Tibial artery (tissue), 4 donors: ENCODE results near the gene FERMT1.
"Not testable (repeated sequence)": the region's sequence is repeated elsewhere in the genome, so short reads cannot be mapped to it uniquely, and the experiment has no call there.

Experiments
- DNase-seq, 2 donors: peaks; one replicate each; pipeline ENCODE4 v3.0.0-alpha.2; 2019
- H3K27ac ChIP-seq, 2 donors: fragments of 200-600 bp; sonication (generic) in 1 of 2; 1 replicate in 1 of 2; 2 replicates in 1 of 2; pipeline ENCODE4 v1.5.1; 2018 to 2019; ENCODE audit warnings: mild to moderate bottlenecking in 1 of 2
- H3K27me3 ChIP-seq, 2 donors: fragments of 200-600 bp; sonication (generic) in 1 of 2; one replicate each; pipeline versions ENCODE4 v1.5.1 to v1.6.0; 2016 to 2019
- H3K36me3 ChIP-seq, 3 donors: fragments of 200-600 bp; sonication (generic) in 2 of 3; one replicate each; pipeline ENCODE4 v1.5.1; 2016 to 2019; ENCODE audit warnings: mild to moderate bottlenecking in 2 of 3
- H3K4me1 ChIP-seq, 4 donors: fragments of 200-600 bp; sonication (generic) in 2 of 4; 1 replicate in 3 of 4; 2 replicates in 1 of 4; pipeline ENCODE4 v1.5.1; 2016 to 2019
- H3K4me3 ChIP-seq, 2 donors: fragments of 200-600 bp; sonication (generic) in 1 of 2; 1 replicate in 1 of 2; 2 replicates in 1 of 2; pipeline ENCODE4 v1.5.1; 2018 to 2019; ENCODE audit warnings: mild to moderate bottlenecking in 2 of 2
- H3K9me3 ChIP-seq, 3 donors: fragments of 200-600 bp; sonication (generic) in 1 of 3; one replicate each; pipeline ENCODE4 v1.5.1; 2016 to 2019
- CTCF ChIP-seq, 2 experiments: fragments of 200-600 bp in 1 of 2; fragments of 450-650 bp in 1 of 2; IDR thresholded peaks; one replicate each; pipeline ENCODE4 v1.5.1; 2017 to 2019; ENCODE audit warnings: antibody characterized with exemption in 2 of 2, mild to moderate bottlenecking in 1 of 2, moderate library complexity in 1 of 2
- intact Hi-C: fragments of 100-400 bp; cut with DNase I; formaldehyde crosslinking; loops from one replicate; pipeline ENCODE4 v1.15.0; 2023; ENCODE audit warnings: low total_unique reads

FERMT1 gene

GRCh38 chr20:6115221-6115895, 7.5 kb downstream of the FERMT1 start:
- no peak overlapping the region for H3K27ac ChIP-seq
- no peak for DNase-seq
- H3K36me3 ChIP-seq, result peaks cover 0 to 5% (median 0%) of the 10 kb centered on the region in 3 donors
- intact Hi-C loops, result no loop called here
- no peaks in the 10 kb centered on the region for H3K27me3 ChIP-seq
- no peak for TF ChIP-seq CTCF (IDR thresholded peaks at IDR 0.05)
- no peak overlapping the region for H3K4me3 ChIP-seq
- peaks cover 0 to 17% (median 9%) of the 10 kb centered on the region in 3 donors for H3K9me3 ChIP-seq
- H3K4me1 ChIP-seq, result no peaks in the 10 kb centered on the region

DNA sequence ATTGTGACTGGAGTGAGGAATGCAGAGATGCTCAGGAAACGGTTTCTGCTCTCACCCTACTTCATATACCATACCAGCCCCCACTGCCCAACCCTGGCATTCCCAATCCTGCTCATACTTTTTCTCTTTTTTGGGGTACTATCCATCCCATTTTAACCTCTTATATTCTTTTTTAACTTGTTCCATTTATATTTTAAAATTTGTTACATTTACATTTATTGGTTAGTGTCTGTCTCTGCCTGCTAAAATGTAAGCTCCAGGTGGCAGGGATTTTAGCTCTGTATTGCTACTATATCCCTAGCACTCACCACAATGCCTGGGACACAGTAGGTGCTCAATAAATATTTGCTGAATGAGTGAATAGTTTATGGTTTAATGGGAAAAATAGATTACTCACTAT, 8.1 kb downstream of the FERMT1 start:
- no peak overlapping the region for H3K4me3 ChIP-seq
- peaks cover 0 to 5% (median 0%) of the 10 kb centered on the region in 3 donors for H3K36me3 ChIP-seq
- intact Hi-C loops, result no loop called here
- no peak for TF ChIP-seq CTCF (IDR thresholded peaks at IDR 0.05)
- H3K27me3 ChIP-seq, result no peaks in the 10 kb centered on the region
- H3K4me1 ChIP-seq, result no peaks in the 10 kb centered on the region
- no peak overlapping the region for H3K27ac ChIP-seq
- H3K9me3 ChIP-seq, result peaks cover 0 to 17% (median 9%) of the 10 kb centered on the region in 3 donors
- no peak for DNase-seq

DNA sequence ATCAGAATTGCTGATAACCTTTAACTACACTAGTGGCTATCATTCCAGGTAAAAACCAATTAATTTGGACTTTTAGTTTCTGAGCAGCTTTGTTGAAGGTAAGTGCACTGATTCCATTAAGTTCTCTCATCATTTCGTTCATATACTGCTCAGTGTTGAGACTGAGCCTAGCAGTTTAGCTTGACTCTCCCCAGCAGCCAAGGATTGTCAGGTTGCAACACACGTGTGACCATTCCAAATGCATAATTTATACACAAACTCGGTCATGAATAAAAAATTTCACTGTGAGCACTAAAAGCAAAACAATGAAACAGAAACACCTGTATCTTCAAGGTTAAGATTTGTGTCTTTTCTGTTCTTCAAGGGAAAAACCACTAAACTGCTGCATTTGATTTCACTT, 8.9 kb downstream of the FERMT1 start:
- Histone ChIP-seq H3K27ac (no peak overlapping the region), H3K4me1 (no peaks in the 10 kb centered on the region), H3K4me3 (no peak overlapping the region), H3K9me3 (peaks cover 0 to 17% (median 9%) of the 10 kb centered on the region in 3 donors), H3K27me3 (no peaks in the 10 kb centered on the region), H3K36me3 (peaks cover 0 to 5% (median 0%) of the 10 kb centered on the region in 3 donors)
- intact Hi-C loops, result no loop called here
- DNase-seq, result no peak
- no peak for TF ChIP-seq CTCF (IDR thresholded peaks at IDR 0.05)

DNA sequence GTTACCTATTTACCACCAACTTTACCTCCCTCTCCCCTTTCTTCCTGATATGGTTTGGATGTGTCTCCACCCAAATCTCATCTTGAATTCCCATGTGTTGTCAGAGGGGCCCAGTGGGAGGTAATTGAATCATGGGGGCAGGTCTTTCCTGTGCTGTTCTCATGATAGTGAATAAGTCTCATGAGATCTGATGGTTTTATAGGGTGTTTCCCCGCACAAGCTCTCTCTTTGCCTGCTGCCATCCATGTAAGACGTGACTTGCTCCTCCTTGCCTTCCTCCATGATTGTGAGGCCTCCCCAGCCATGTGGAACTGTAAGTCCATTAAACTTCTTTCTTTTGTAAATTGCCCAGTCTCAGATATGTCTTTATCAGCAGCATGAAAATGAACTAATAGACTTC, 9.9 kb downstream of the FERMT1 start:
- DNase-seq, H3K36me3 ChIP-seq, H3K4me1 ChIP-seq, H3K4me3 ChIP-seq, intact Hi-C loops, H3K27me3 ChIP-seq, H3K27ac ChIP-seq: not testable (repeated sequence)
- H3K9me3 ChIP-seq, result peaks cover 0 to 17% (median 9%) of the 10 kb centered on the region in 3 donors

DNA sequence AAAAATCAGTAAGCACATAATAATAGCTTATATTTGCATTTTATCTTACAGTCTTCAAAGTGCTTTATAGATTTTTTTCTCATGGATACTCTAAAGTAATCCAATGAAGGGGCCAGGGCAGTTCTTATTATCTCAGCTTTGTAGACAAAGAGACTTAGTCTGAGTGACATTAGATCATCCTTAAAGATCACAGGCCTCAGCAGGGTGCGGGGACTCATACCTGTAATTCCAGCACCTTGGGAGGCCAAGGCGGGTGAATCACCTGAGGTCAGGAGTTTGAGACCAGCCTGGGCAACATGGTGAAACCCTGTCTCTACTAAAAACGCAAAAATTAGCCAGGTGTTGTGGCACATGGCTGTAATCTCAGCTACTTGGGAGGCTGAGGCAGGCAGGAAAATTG, 14.5 kb downstream of the FERMT1 start:
- H3K36me3 ChIP-seq, result no peaks in the 10 kb centered on the region
- no peak for DNase-seq
- H3K4me1 ChIP-seq, result no peaks in the 10 kb centered on the region
- H3K27me3 ChIP-seq, result no peaks in the 10 kb centered on the region
- intact Hi-C loops, result no loop called here
- no peak for TF ChIP-seq CTCF (IDR thresholded peaks at IDR 0.05)
- H3K9me3 ChIP-seq, result no peaks in the 10 kb centered on the region
- H3K27ac ChIP-seq, result no peak overlapping the region
- H3K4me3 ChIP-seq, result no peak overlapping the region

DNA sequence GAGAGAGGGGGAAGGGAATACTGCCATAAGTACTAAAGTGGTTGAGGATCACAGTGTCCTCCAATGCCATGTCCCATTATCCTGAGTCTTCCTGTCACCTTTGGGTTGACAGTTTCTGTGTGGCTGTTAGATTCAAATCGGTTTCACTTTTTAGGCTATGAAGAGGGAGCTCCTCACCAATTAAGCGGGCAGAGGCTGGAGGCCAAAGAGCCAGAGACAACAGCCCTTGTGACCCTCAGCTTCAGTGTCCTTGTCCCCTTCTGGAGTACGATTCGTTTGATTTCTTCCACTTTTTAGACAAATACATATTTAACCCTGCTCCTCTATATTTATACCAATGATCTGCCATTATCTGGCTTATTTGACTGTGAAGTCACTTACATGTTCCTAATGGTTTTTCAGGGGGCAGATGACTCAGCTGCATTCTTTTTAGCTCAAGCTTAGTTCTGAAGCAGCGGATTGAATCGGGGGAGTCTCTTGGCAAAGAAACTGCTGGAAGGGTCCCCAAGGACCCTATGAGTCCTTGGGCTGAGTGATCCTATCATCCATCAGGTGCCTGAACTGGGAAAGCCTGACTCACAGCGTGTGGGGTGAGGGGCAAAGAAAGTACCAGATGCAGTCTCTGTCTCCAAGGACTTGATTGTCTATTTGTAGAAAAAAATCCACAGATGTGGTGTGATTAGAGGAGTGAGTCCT, 18.2 kb downstream of the FERMT1 start:
- Histone ChIP-seq H3K27me3 (no peaks in the 10 kb centered on the region), H3K4me3 (no peak overlapping the region), H3K36me3 (no peaks in the 10 kb centered on the region), H3K9me3 (no peaks in the 10 kb centered on the region), H3K4me1 (no peaks in the 10 kb centered on the region), H3K27ac (no peak overlapping the region)
- no peak for DNase-seq
- TF ChIP-seq CTCF (IDR thresholded peaks at IDR 0.05), result no peak
- intact Hi-C loops, result no loop called here
